HepG2 (cell line): ENCODE data around the gene SHQ1. TPM values are rescaled to one million over a fixed set of nuclear protein-coding genes. Genes with fewer than 3 reads are reported as not detected.

Experiments used
- ATAC-seq: fragments of 200-7000 bp; cut with Tn5 transposase; 3 replicates; pipeline ENCODE4 v1.9.1; 2020; ENCODE audit warnings: mild to moderate bottlenecking, moderate library complexity
- BruUV-seq: library from RNA; stranded (reverse); fragments of 400-500 nt; replicated peaks from 2 replicates; lab custom pipeline; 2021; lab: Mats Ljungman, UMichigan
- CTCF ChIA-PET: fragments of 300-600 bp; formaldehyde crosslinking; extraction: SDS; loops from one replicate; lab custom pipeline; 2021; ENCODE audit warnings: low total read pairs, inconsistent platforms, low intra/inter-chr PET ratio; lab: Yijun Ruan, JAX
- POLR2A ChIA-PET: fragments of 350-600 bp; sonication (Branson Sonifier 250); formaldehyde crosslinking; loops from one replicate; lab custom pipeline; 2020; ENCODE audit warnings: antibody characterized with exemption, inconsistent platforms; lab: Yijun Ruan, JAX
- DNase-seq: peaks from one replicate; pipeline ENCODE4 v3.0.0-alpha.2; 2015; ENCODE audit warnings: low spot score
- FAIRE-seq: peaks from 3 replicates; lab custom pipeline; 2011; peaks lifted over from hg19 to GRCh38; lab: Jason Lieb, UNC
- H2AFZ ChIP-seq: one replicate; pipeline ENCODE4 v1.6.1; 2011; ENCODE audit warnings: low read length, inconsistent platforms
- H3K27ac ChIP-seq: fragments of 300-600 bp; 3 replicates; pipeline ENCODE4 v1.8.0; 2011; ENCODE audit warnings: mixed run types, mild to moderate bottlenecking, mixed read lengths, low read length, inconsistent platforms; ENCODE audit not compliant: insufficient read depth; ENCODE audit errors: extremely low read length
- H3K27me3 ChIP-seq, 2 experiments: fragments of 200-600 bp in 1 of 2; 2 replicates in 1 of 2; 3 replicates in 1 of 2; pipeline versions ENCODE4 v1.6.0 to v1.8.0; 2011; ENCODE audit warnings: low read length in 2 of 2, mild to moderate bottlenecking in 2 of 2, moderate library complexity in 2 of 2, inconsistent platforms in 1 of 2; ENCODE audit not compliant: insufficient read depth in 2 of 2, control insufficient read depth in 1 of 2
- H3K36me3 ChIP-seq, 2 experiments: fragments of 200-600 bp in 1 of 2; replicated peaks in 1 of 2; 2 replicates in 1 of 2; 3 replicates in 1 of 2; pipeline versions ENCODE4 v1.5.1 to v1.8.0; 2011; ENCODE audit warnings: low read length in 2 of 2, inconsistent platforms in 1 of 2; ENCODE audit not compliant: insufficient read depth in 2 of 2, control insufficient read depth in 1 of 2
- H3K4me1 ChIP-seq: 2 replicates; pipeline ENCODE4 v1.5.1; 2012; ENCODE audit warnings: low read length, inconsistent platforms; ENCODE audit not compliant: insufficient read depth
- H3K4me2 ChIP-seq: 2 replicates; pipeline ENCODE4 v1.6.0; 2011; ENCODE audit warnings: low read depth, low read length, inconsistent platforms
- H3K4me3 ChIP-seq, 3 experiments: fragments of 200-600 bp in 1 of 3; sonication (generic), shearing (Covaris generic) in 1 of 3; replicated peaks in 1 of 3; 2 replicates each; pipeline ENCODE4 v1.5.1; 2011 to 2016; ENCODE audit warnings: low read length in 3 of 3, inconsistent platforms in 2 of 3, low read depth in 2 of 3, mild to moderate bottlenecking in 2 of 3, control low read depth in 1 of 3, mixed read lengths in 1 of 3; ENCODE audit not compliant: insufficient read depth in 1 of 3
- H3K79me2 ChIP-seq: one replicate; pipeline ENCODE4 v1.6.1; 2011; ENCODE audit warnings: low read length, inconsistent platforms; ENCODE audit not compliant: insufficient read depth
- H3K9ac ChIP-seq: 2 replicates; pipeline ENCODE4 v1.6.0; 2011; ENCODE audit warnings: mild to moderate bottlenecking, low read depth, low read length, inconsistent platforms; ENCODE audit not compliant: insufficient read depth
- H3K9me3 ChIP-seq: 2 replicates; pipeline ENCODE4 v1.5.1; 2012; ENCODE audit warnings: mild to moderate bottlenecking, low read length
- H4K20me1 ChIP-seq: 2 replicates; pipeline ENCODE4 v1.6.0; 2011; ENCODE audit warnings: inconsistent platforms, mild to moderate bottlenecking, low read length, moderate library complexity; ENCODE audit not compliant: insufficient read depth
- CHCHD3 ChIP-seq: sonication (generic); formaldehyde crosslinking; IDR thresholded peaks from 2 replicates; pipeline ENCODE4 v1.8.0; 2022; ENCODE audit warnings: mild to moderate bottlenecking, missing genetic modification reagents, moderate library complexity
- DBP ChIP-seq: sonication (generic); formaldehyde crosslinking; IDR thresholded peaks from 2 replicates; pipeline ENCODE4 v1.4.0; 2020; ENCODE audit warnings: missing genetic modification reagents; ENCODE audit errors: not compliant biosample characterization
- KLF12 ChIP-seq: sonication (generic); formaldehyde crosslinking; IDR thresholded peaks from 2 replicates; pipeline ENCODE4 v1.4.0; 2020; ENCODE audit warnings: missing genetic modification reagents, borderline replicate concordance
- MYPOP ChIP-seq: sonication (generic); formaldehyde crosslinking; IDR thresholded peaks from 2 replicates; pipeline ENCODE4 v1.8.1; 2023; ENCODE audit warnings: mild to moderate bottlenecking, moderate library complexity, missing genetic modification reagents
- NFYC ChIP-seq: IDR thresholded peaks from 2 replicates; pipeline ENCODE4 v1.6.1; 2016; ENCODE audit warnings: missing genetic modification reagents, missing compliant biosample characterization
- PCBP2 ChIP-seq: fragments of 200-400 bp; formaldehyde crosslinking; optimal IDR thresholded peaks from 2 replicates; pipeline ENCODE3; 2018; ENCODE audit warnings: low read length, low read depth; ENCODE audit not compliant: poor library complexity, severe bottlenecking
- SMC3 ChIP-seq: IDR thresholded peaks from 2 replicates; pipeline ENCODE4 v1.6.1; 2011; ENCODE audit warnings: low read length, improper control_type of control experiment
- TARDBP ChIP-seq: sonication (generic); formaldehyde crosslinking; IDR thresholded peaks from 2 replicates; pipeline ENCODE4 v1.8.0; 2022; ENCODE audit warnings: mild to moderate bottlenecking, missing genetic modification reagents
- TP53 ChIP-seq: sonication (generic); formaldehyde crosslinking; conservative IDR thresholded peaks from 2 replicates; pipeline ENCODE4 v1.4.0; 2020; ENCODE audit warnings: missing genetic modification reagents
- ZFP62 ChIP-seq: sonication (generic); formaldehyde crosslinking; IDR thresholded peaks from 2 replicates; pipeline ENCODE4 v1.4.0; 2020; ENCODE audit warnings: missing genetic modification reagents
- ZNF629 ChIP-seq: sonication (generic); formaldehyde crosslinking; conservative IDR thresholded peaks from 2 replicates; pipeline ENCODE4 v1.5.0; 2020; ENCODE audit warnings: missing genetic modification reagents
- ZNF724P ChIP-seq: sonication (generic); formaldehyde crosslinking; IDR thresholded peaks from 2 replicates; pipeline ENCODE4 v1.8.0; 2022; ENCODE audit warnings: missing genetic modification reagents, borderline replicate concordance
- ZUFSP ChIP-seq: sonication (generic); formaldehyde crosslinking; IDR thresholded peaks from 2 replicates; pipeline ENCODE4 v1.9.0; 2021; ENCODE audit warnings: missing genetic modification reagents, mild to moderate bottlenecking, borderline replicate concordance
- WGBS: methylation state at CpG from one replicate; pipeline ENCODE4 v1.1.6; 2017; ENCODE audit warnings: low lambda C conversion rate; 5-methylcytosine and 5-hydroxymethylcytosine counted together
- in situ Hi-C: cut with HindIII; loops from 2 replicates; pipeline ENCODE4 v1.10.0; 2017; ENCODE audit warnings: low pct_unique_long_range_greater_than_20kb; ENCODE audit not compliant: extremely low pct_ligation_motif_present
- intact Hi-C: fragments of 100-400 bp; cut with micrococcal nuclease; formaldehyde crosslinking; loops from one replicate; pipeline ENCODE4 v1.10.0; 2022; ENCODE audit not compliant: unreplicated experiment
- polyA plus RNA-seq, 8 experiments: library from polyadenylated mRNA; depleted of rRNA in 3 of 8; stranded (reverse) in 7 of 8; unstranded in 1 of 8; fragments of >200 nt; fragmentation: Illumina TruSeq in 4 of 8; extraction: Trizol in 4 of 8; gene quantifications; 2 replicates each; pipeline versions ENCODE4 v1.2.1 to v1.2.3, GENCODE V29; 2011 to 2016; ENCODE audit warnings: low read depth in 4 of 8, missing spikeins in 1 of 8, mixed read lengths in 1 of 8; ENCODE audit not compliant: insufficient read depth in 1 of 8
- total RNA-seq, 5 experiments: library from RNA; depleted of rRNA; stranded (reverse); fragments of >200 nt; fragmentation: Illumina TruSeq; extraction: Trizol; gene quantifications; 2 replicates each; pipeline ENCODE4 v1.2.3, GENCODE V29; 2016; ENCODE audit warnings: low read depth in 1 of 5
- TF ChIP-seq, protein P1 (sequence below): sonication (generic); formaldehyde crosslinking; IDR thresholded peaks from 2 replicates; pipeline ENCODE4 v1.5.0; 2020; ENCODE audit warnings: mild to moderate bottlenecking, missing genetic modification reagents

SHQ1 gene
- total and polyA plus RNA-seq, 2 of the 13 experiments (the other 11 are each of a cell fraction or from before 2014, with no cell fraction given), result 5.5 to 20.3 TPM

GRCh38 chr3:72702997-72703396 lies 145.2 kb downstream of the SHQ1 start:
- no peak overlapping the region for H3K4me3 ChIP-seq
- no peaks in the 10 kb centered on the region for H4K20me1 ChIP-seq
- peak; percentile 80 for TF ChIP-seq ZNF629
- no peak for TF ChIP-seq SMC3
- in situ Hi-C loops, result no loop called here
- ChIA-PET CTCF (no interaction called here), POLR2A (no interaction called here)
- no peak for DNase-seq
- H3K4me2 ChIP-seq, result no peak overlapping the region
- H3K9ac ChIP-seq, result no peak overlapping the region
- no peaks in the 10 kb centered on the region for H3K9me3 ChIP-seq
- no peaks in the 10 kb centered on the region for H3K36me3 ChIP-seq
- no peaks in the 10 kb centered on the region for H3K79me2 ChIP-seq
- peaks cover 21% of the 10 kb centered on the region for H3K4me1 ChIP-seq
- intact Hi-C loops, result no loop called here
- no peak for ATAC-seq
- FAIRE-seq, result no peak
- no peaks in the 10 kb centered on the region for H3K27me3 ChIP-seq
- no peak overlapping the region for H3K27ac ChIP-seq
- H2AFZ ChIP-seq, result no peak overlapping the region
- no TSS peak for BruUV-seq
- WGBS, result 56% methylated on average over 4 of the region's 4 CpGs

GRCh38 chr3:72702390-72702789 lies 145.9 kb downstream of the SHQ1 start:
- Histone ChIP-seq H3K9ac (no peak overlapping the region), H3K36me3 (no peaks in the 10 kb centered on the region), H3K4me3 (peak overlapping the region in 1 of 3 experiments; percentile 23; a peak in 1 of 6 replicates), H3K4me1 (peaks cover 21% of the 10 kb centered on the region), H4K20me1 (no peaks in the 10 kb centered on the region), H3K27ac (no peak overlapping the region), H3K79me2 (no peaks in the 10 kb centered on the region), H3K27me3 (no peaks in the 10 kb centered on the region), H3K9me3 (no peaks in the 10 kb centered on the region), H2AFZ (no peak overlapping the region), H3K4me2 (peak overlapping the region; percentile 60)
- ChIA-PET POLR2A (no interaction called here), CTCF (no interaction called here)
- peak; percentile 92 for FAIRE-seq
- BruUV-seq, result no TSS peak
- peak; percentile 66 for DNase-seq
- peak; percentile 94 for ATAC-seq
- WGBS, result 14% methylated on average over 4 of the region's 7 CpGs
- in situ Hi-C loops (no loop called here), intact Hi-C loops (no loop called here)
- TF ChIP-seq ZFP62 (CRISPR knock-in tag) (no peak), MYPOP (no peak), PCBP2 (no peak), DBP (CRISPR knock-in tag) (no peak), NFYC (CRISPR knock-in tag) (no peak), TP53 (no peak), KLF12 (no peak), CHCHD3 (CRISPR knock-in tag) (no peak), ZNF724P (CRISPR knock-in tag) (no peak), ZUFSP (CRISPR knock-in tag) (no peak), TARDBP (peak; percentile 49; the same call in 1 of the 2 replicates)
- TF ChIP-seq, protein P1, sequence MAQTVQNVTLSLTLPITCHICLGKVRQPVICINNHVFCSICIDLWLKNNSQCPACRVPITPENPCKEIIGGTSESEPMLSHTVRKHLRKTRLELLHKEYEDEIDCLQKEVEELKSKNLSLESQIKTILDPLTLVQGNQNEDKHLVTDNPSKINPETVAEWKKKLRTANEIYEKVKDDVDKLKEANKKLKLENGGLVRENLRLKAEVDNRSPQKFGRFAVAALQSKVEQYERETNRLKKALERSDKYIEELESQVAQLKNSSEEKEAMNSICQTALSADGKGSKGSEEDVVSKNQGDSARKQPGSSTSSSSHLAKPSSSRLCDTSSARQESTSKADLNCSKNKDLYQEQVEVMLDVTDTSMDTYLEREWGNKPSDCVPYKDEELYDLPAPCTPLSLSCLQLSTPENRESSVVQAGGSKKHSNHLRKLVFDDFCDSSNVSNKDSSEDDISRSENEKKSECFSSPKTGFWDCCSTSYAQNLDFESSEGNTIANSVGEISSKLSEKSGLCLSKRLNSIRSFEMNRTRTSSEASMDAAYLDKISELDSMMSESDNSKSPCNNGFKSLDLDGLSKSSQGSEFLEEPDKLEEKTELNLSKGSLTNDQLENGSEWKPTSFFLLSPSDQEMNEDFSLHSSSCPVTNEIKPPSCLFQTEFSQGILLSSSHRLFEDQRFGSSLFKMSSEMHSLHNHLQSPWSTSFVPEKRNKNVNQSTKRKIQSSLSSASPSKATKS (CRISPR knock-in tag), result no peak
